ENCODE data around the gene SLC38A6. TPM values are rescaled to one million over a fixed set of nuclear protein-coding genes. Genes with fewer than 3 reads are reported as not detected.
A peak's percentile ranks its signal among the peaks of the same experiment; 100 is the strongest.

The SLC38A6 gene
- total RNA-seq, 2 experiments from 2014 or later: 15.8 to 16.8 TPM

DNA sequence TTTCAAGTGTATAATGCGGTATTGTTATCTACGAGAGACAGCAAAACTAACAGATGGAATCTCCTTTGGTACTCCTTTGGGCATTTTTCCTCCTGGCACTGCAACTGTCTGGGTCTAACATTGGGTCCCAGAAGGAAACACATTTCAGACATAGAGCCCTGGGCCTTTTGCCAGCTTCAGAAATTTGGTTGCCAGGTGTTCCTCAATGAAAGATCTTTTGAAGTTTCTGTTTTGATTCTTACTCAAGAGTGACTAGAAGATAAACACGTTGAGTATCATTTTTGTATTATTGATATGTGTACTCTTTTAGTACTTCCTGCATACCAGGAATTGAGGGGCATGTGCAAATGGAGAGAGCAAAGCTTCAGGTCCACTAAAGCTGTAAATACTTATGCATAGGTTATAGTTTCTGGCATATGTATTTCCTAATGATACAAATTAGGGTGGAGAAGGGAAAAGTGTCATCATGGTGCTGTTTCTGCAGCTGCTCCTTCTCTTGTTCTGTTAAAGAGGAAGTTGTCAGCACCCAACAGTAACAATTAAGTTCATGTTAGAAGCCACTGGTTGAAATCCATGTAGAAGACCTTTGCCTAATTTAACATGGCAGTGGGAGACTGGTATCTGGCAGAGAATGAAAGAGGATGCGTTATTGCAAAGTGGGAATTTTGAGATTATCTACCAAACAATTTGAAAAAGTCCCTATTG is 53.5 kb downstream of the SLC38A6 start:
- Histone ChIP-seq H3K9me2 (ENCODE audit: insufficient read depth, low read length) (no peaks in the 10 kb centered on the region; the same call in 1 of the 2 replicates), H3K4me3 (ENCODE audit: low read depth, low read length, poor library complexity, severe bottlenecking) (peak overlapping the region; percentile 47), H3K4me2 (ENCODE audit: low read length) (peak overlapping the region; percentile 79), H4K20me1 (ENCODE audit: insufficient read depth, low read length) (no peaks in the 10 kb centered on the region), H3K27ac (ENCODE audit: low read depth, low read length, poor library complexity, severe bottlenecking) (peak overlapping the region; percentile 87), H3K9me3 (ENCODE audit: low read length) (no peaks in the 10 kb centered on the region; the same call in 1 of the 2 replicates), H3K4me1 (ENCODE audit: insufficient read depth, low read length, poor library complexity, severe bottlenecking) (peaks cover 54% of the 10 kb centered on the region), H2AFZ (ENCODE audit: low read length) (peak overlapping the region; percentile 93), H3K36me3 (ENCODE audit: insufficient read depth, low read length) (no peaks in the 10 kb centered on the region), H3K79me2 (ENCODE audit: insufficient read depth, low read depth, low read length) (no peaks in the 10 kb centered on the region)
- CTCF ChIA-PET (ENCODE audit: unreplicated experiment): no interaction called here
- no TSS peak for BruUV-seq (replicated peaks)
- peak; percentile 79 for DNase-seq (ENCODE audit: low spot score)
- TF ChIP-seq CTCF (conservative IDR thresholded peaks at IDR 0.05; ENCODE audit: low read length) (no peak; the same call in 1 of the 2 replicates), EZH2phosphoT487 (IDR thresholded peaks at IDR 0.05; ENCODE audit: borderline replicate concordance, low read depth, low read length) (no peak)
- POLR2A ChIA-PET: interaction anchor here (0.6 to 1.5 kb wide), 10 partner anchors 13 to 748 kb away, joined by 3 to 6 read pairs (median 3); no protein-coding TSS in a partner anchor
- intact Hi-C loops (cut with micrococcal nuclease; ENCODE audit: unreplicated experiment): loop anchor here (2.0 kb wide), 1 partner anchor 46 kb away; no protein-coding TSS in a partner anchor

DNA sequence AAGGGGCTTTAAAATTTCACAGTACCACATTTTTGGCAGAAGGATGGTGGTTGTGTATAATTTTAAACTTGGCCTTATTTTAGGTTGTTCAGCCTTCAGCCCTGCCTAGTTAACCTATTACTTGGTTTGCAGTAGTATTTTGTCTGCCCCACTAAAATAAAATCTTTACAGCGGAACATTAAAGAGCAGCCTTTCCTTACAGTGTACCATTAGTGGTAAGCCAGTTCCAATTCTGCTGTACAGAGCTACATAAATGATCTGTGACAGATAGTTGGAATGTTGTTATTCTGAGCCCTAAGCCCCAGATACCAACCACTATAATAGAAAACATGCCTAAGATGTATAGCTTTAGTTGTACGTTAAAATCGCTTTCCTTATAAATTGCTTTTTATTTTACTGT is 56.2 kb downstream of the SLC38A6 start:
- POLR2A ChIA-PET: interaction anchor here (1.7 kb wide), 1 partner anchor 11 kb away, joined by 9 read pairs; no protein-coding TSS in a partner anchor
- Histone ChIP-seq H3K27ac (ENCODE audit: low read depth, low read length, poor library complexity, severe bottlenecking) (no peak overlapping the region), H3K4me1 (ENCODE audit: insufficient read depth, low read length, poor library complexity, severe bottlenecking) (peaks cover 39% of the 10 kb centered on the region), H3K4me2 (ENCODE audit: low read length) (no peak overlapping the region), H3K36me3 (ENCODE audit: insufficient read depth, low read length) (no peaks in the 10 kb centered on the region), H3K4me3 (ENCODE audit: low read depth, low read length, poor library complexity, severe bottlenecking) (no peak overlapping the region), H2AFZ (ENCODE audit: low read length) (no peak overlapping the region), H3K79me2 (ENCODE audit: insufficient read depth, low read depth, low read length) (no peaks in the 10 kb centered on the region), H3K9me3 (ENCODE audit: low read length) (no peaks in the 10 kb centered on the region; the same call in 1 of the 2 replicates), H3K9me2 (ENCODE audit: insufficient read depth, low read length) (no peaks in the 10 kb centered on the region), H4K20me1 (ENCODE audit: insufficient read depth, low read length) (no peaks in the 10 kb centered on the region)
- no TSS peak for BruUV-seq (replicated peaks)
- TF ChIP-seq CTCF (conservative IDR thresholded peaks at IDR 0.05; ENCODE audit: low read length): no peak
- TF ChIP-seq EZH2phosphoT487 (IDR thresholded peaks at IDR 0.05; ENCODE audit: borderline replicate concordance, low read depth, low read length): no peak
- intact Hi-C loops (cut with micrococcal nuclease; ENCODE audit: unreplicated experiment): no loop called here
- DNase-seq (ENCODE audit: low spot score): no peak
- CTCF ChIA-PET (ENCODE audit: unreplicated experiment): no interaction called here

DNA sequence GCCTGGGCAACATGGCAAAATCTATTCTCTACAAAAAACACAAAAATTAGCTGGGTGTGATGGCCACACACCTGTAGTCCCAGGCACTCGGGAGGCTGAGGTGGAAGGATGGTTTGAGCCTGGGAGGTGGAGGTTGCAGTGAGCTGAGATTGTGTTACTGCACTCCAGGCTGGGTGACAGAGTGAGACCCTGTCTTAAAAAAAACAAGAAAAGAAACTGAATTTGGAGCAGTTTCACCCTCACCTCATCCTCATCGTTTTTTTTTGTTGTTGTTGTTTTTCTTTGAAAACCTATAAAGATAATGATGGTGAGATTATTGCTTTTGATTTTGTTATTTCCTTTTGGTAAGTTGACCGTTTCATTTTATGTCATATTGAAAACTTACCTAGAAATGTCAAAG is 60.7 kb downstream of the SLC38A6 start:
- no TSS peak for BruUV-seq (replicated peaks)
- TF ChIP-seq EZH2phosphoT487 (IDR thresholded peaks at IDR 0.05; ENCODE audit: borderline replicate concordance, low read depth, low read length) (no peak), CTCF (conservative IDR thresholded peaks at IDR 0.05; ENCODE audit: low read length) (no peak)

More for the DNA sequence above, 60.7 kb downstream of the SLC38A6 start:
- Histone ChIP-seq H2AFZ (ENCODE audit: low read length) (no peak overlapping the region), H3K9me3 (ENCODE audit: low read length) (no peaks in the 10 kb centered on the region), H3K79me2 (ENCODE audit: insufficient read depth, low read depth, low read length) (no peaks in the 10 kb centered on the region), H4K20me1 (ENCODE audit: insufficient read depth, low read length) (no peaks in the 10 kb centered on the region), H3K4me3 (ENCODE audit: low read depth, low read length, poor library complexity, severe bottlenecking) (no peak overlapping the region), H3K4me2 (ENCODE audit: low read length) (no peak overlapping the region), H3K9me2 (ENCODE audit: insufficient read depth, low read length) (no peaks in the 10 kb centered on the region), H3K4me1 (ENCODE audit: insufficient read depth, low read length, poor library complexity, severe bottlenecking) (peaks cover 9% of the 10 kb centered on the region), H3K27ac (ENCODE audit: low read depth, low read length, poor library complexity, severe bottlenecking) (no peak overlapping the region), H3K36me3 (ENCODE audit: insufficient read depth, low read length) (no peaks in the 10 kb centered on the region)
- CTCF ChIA-PET (ENCODE audit: unreplicated experiment): no interaction called here
- POLR2A ChIA-PET: no interaction called here
- no peak for DNase-seq (ENCODE audit: low spot score)
- intact Hi-C loops (cut with micrococcal nuclease; ENCODE audit: unreplicated experiment): no loop called here
